Central memory CD4-positive, alpha-beta T cell (primary cell): ENCODE data around the gene GJD2.

Experiments used
- DNase-seq: peaks from one replicate; pipeline ENCODE4 v3.0.0; 2022

GJD2 gene

DNA sequence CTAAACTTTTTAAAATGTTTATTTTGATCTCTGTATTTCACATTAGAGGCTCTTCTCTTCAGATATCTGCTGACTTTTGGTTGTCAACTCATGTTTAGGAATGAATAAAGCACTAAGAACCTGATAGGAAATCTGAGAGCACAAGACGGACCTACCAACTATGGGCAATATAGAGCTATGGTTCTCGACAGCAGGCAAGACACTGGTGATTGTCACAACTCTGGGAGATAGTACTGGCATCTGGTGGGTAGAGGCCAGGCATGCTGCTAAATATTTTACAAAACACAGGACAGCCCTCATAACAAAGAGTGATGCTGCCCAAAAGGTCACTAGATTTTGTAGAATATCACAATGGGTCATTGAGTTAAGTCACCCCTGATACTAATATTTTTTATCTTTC, 17.5 kb upstream of the GJD2 start:
- DNase-seq, result no peak

DNA sequence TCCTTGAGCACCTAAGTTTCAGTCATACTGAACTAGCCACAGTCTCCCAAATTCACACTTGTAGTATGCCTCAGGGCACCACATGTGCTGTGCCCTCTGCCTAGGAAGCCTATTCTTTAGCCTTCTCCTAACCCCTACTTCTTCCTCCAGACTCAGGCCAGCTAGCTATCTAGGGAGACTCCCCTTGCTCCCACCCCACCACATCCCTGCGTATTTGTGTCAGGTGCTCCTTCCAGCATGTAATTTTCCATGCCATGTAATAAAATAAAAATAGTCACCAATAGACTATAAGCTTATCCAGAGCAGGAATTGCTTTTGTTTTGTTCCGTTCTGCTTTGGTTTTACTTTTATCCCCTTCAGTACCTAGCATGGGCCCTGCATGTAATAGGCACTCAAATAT, 14.9 kb upstream of the GJD2 start:
- no peak for DNase-seq

DNA sequence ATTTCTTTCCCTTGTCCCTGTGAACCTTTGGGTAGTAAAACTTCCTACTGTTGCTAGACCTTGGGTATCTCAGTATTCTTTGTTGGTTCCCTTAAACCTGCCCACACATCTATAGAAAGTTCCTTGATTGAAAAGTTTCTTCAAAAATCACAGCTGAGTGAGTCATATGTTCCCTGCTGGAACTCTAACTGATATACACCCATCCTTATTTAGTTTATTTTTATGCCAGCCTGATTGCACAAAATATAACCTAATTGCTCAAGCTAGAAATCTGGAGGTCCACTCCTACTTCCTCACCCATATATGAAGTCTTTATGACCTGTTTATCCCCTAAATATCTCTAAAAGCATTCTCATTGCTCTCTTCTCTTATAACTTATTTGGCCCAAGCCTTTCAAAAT, 13.7 kb upstream of the GJD2 start:
- DNase-seq, result no peak

DNA sequence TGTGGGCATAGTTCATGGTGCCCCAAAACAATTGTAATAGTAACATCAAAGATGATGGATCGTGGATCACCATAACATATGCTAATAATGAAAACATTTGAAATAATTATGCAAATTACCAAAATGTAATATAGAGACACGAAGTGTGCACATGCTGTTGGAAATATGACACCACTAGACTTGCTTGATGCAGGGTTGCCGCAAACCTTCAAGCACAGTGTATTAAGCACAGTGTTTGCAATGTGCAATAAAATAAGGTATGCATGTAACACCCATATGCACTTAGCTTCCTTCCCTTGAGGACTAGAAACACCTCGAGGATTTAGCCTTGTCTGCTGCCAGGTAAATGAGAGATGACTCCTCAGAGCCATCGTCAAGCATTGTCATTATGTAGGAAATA, 10.9 kb upstream of the GJD2 start:
- no peak for DNase-seq

DNA sequence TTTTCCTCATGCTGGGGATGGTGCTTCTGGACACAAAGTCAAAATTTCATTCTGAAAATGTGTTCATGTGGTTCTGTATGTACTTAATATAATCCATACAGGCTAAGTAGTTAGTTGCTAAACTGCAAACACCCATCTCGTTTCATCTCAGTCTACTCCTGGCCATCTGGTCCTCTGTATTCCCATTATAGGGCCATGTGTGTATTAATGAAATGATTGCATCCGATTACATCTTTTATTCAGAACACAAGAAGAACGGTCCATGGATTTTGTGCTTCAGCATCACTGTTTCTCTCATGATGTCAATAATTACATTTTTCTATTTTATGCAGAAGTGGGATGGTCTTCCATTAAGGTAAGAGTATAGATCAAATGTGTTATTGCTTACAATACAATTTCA, 6.1 kb upstream of the GJD2 start:
- DNase-seq, result no peak

DNA sequence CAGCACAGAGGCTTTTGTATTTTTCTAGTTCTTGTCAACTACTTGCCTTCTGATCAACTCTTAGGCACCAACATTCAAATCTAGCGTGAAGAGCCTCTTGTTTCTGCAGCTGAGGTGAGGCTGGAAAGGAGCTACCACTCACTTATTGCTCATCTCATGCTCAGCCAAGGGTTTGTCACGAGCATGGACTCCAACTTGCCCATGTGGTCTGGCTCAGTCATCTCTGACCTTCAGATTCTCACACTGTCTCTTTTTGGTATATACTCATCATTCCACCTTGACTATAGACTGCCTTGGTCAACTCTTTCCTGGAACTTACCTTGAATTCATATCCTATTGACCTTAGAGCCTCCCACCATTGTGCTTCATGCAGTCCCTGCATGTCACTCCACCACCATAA, 5.2 kb upstream of the GJD2 start:
- DNase-seq, result no peak

DNA sequence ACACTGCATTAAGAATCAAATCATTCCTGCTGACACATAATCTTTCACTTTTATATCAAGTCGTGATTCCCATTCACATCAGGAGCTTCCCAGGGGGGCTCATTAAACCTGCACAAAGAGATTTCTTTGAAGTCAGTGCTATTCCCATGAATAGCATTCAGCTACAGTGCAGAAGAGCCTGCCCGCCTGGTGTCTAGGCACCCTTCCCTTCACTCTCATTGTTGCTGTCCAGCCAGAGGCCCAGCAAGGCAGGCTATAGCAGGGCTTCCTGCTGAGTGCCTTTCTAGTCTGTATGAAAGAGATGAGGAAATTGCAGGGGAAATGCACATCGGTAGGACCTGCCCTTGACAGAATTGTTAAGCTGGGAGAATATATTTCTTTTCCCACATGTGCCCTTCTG, 4.5 kb upstream of the GJD2 start:
- DNase-seq, result no peak

DNA sequence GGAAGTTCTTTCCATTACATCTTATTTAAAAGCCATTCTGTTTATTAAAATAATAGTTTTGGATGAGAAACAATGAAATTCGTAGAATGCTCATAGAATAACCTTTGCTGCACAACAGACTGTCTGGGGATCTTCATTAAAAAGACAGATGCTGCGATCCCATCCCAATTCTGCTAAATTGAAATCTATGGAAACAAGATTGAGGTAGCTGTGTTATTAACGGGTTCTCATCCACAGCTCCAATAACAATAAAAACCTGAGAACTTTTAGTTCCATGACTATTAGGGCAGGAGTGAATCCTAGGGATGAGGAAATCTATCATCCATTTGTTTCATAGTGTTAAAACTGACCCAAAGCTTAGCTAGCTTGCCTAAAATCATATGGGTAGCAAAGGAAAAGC, 2.5 kb upstream of the GJD2 start:
- no peak for DNase-seq

DNA sequence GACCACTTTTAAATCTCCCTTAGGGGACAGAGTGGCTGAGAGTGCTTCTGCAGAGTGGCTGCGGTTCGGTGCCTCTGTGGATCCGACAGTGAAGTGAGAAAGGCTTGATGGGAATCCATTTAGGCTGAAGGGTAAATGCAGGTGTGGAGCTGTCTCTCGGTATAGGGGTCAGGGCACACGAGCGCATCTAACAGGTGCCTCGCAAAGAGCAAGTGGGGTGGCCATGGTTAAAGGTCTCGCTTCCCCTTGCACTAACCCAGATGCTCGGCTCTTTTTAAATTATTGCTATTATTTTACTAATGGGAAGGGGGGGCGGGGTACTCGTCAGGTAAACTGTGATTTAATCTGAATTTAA, 598 bp upstream of the GJD2 start:
- DNase-seq, result no peak

DNA sequence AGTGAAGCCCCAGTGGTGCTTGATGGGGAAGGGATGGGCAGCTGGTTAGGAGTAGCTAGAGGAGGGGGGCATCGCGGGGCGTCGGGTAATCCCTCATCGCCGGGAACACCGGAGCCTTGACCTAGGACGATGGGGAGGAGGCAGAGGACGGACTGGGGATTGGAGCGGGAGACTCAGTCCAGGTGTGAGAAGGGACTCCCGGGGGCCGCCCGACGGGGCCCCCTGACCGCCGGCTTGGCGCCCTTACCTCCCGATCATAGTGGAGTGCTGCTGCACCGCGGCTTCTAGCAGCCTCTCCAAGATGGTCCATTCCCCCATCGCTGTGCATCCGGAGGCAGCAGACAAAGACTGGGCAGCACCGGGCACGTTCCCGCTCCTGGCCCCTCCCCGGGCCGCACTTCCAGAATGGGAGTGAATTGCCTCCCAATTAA, 612 bp downstream of the GJD2 start:
- DNase-seq, result no peak

DNA sequence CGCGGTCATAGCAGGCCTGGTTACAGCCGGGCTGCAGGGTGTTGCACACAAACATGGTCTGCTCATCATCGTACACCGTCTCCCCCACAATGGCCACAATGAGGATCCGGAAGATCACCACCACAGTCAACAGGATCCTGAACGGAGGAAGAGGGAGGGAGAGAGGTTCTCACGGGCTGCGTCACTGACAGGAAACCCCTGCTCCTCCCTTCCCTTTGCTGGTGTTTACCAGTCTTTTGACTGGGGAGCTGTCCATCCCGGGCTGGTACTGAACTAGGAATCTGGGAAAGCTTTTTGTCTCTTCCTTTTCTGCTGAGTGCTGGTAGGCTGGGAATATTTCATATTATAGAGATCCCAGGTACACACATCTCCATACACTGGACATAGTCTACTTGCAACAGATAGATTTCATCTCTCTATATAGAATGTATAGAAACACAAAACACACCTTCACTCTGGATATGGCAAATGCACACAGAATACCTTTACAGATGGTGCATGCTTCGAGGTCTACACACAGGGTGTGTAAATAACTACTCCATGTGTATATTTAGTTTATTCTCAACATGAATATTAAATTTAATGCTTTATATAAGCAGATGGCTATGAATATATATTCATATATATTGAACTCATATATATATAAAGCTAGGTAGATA, 1.4 kb downstream of the GJD2 start:
- no peak for DNase-seq

DNA sequence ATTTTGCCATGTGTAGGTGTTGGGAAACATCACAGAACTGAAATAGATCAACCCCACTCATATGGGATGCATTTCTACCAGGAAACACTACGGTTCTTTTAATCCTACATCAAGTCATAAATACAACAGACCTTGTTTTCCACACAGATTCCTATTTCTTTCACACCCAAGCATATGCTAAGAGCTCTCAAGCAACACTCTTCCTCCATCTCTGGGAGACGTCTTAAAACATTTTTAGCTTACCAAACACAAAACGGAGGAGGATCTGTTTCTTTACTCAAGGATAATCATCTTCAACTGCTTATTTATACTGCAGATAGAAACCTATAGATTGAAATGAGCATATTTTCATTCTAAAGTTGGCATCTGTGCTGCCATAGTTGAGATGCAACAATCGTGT, 5.1 kb downstream of the GJD2 start:
- no peak for DNase-seq

DNA sequence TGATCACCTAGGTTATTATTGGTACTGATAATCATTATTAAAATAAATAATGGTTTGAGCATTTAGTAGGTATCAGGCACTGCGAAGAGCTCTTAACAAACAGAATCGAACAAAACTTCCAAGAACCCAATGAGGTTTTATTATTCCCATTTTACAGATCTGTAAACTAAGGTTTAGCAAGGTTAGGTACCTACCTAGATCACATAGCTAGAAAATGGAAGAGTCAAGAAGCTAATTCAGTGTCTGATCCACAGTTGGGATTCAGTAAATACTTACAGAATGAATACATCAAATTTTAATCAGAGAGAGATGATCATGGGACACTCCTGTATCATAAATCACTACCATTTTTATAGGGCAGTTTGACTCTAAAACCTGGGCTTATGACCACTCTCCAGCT, 15.5 kb downstream of the GJD2 start:
- DNase-seq, result no peak

DNA sequence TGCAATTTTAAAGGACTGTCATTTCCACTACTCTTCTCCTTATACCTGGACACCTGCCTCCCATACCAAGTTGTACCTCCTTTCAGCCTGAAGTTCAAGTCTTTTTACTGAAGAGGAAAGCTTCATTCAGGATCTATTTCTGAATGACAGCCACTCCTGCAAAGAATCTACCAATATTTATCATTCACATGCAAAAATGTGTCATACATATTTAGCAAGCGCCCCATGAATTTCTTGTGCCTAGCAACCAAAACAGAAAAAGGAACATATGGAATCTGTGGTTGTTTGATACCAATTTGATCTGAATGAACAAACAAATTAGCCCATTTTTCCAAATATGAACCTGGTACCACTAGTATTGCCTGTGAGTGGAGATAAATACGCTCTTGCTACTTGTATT, 16.8 kb downstream of the GJD2 start:
- no peak for DNase-seq

DNA sequence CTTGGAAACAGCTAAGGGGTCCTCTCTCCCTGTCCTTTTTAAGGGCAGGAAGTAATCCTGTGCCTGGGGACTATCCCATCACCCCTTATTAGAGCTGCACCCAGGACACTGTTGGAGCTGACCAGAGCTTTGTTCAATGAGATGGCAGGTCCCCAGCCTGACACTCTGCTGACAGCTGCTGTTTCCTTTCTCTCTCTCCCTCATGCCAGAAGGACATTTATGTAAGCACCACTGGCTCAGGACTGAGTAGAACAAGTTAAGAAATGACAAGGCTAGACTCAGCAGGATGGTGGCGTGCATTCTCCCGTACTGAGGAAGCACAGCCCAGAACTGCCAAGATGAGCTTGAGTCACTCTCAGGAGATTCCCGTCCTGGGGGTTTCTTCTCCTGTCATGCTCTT, 17.3 kb downstream of the GJD2 start:
- DNase-seq, result no peak

DNA sequence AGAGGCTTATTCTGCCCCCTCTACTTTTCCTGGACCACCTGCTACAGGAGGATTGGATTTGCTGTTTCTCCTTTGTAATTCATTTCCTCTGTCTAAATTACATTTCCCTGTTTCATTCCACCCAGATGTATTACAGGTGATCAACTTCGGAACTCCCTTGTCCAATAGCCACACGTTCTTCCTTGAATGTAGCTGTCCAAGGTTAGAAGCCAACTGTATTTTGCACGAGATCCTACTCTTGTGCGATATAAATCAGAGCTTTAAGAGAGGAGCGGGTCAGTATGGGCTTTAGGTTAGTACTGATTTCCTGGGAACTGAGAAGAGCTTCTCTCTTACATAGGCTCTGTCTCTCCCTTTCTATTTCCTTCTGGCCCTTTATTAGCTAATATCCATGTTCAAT, 20.5 kb downstream of the GJD2 start:
- DNase-seq, result no peak

DNA sequence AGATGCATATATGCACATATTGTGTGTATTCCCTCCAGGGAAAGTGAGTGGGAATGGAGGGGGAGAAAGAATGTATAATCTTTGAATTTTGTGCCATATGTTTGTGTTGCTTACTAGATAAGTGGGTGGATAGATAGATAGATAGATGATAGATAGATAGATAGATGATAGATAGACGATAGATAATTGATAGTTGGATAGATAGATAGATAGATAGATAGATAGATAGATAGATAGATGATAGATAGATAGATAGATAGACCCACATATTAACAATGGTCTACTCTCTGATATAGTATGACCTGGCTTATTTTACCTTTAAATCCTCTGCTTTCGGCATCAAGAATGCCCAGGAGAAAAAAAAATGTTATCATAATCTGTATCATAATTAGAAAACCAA, 21.2 kb downstream of the GJD2 start:
- no peak for DNase-seq

DNA sequence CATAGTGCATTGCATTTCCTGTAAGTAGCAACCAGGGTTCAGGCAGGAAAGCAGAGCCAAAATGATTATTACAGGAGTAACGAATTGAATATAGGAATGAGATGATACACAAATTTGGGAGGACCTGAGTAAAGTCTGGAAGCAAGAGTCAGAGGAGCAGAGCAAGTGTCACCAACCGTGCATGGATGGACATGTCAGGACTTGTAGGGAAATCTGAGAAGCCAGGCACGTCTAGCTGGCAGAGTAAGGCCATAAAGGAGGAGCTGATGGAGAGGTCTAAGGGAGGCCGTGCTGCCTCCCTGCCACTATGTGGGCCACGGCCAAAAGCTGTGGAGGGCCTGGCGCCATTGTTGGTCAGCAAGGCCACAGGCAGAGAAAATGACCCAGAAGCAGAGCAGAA, 22.4 kb downstream of the GJD2 start:
- no peak for DNase-seq

DNA sequence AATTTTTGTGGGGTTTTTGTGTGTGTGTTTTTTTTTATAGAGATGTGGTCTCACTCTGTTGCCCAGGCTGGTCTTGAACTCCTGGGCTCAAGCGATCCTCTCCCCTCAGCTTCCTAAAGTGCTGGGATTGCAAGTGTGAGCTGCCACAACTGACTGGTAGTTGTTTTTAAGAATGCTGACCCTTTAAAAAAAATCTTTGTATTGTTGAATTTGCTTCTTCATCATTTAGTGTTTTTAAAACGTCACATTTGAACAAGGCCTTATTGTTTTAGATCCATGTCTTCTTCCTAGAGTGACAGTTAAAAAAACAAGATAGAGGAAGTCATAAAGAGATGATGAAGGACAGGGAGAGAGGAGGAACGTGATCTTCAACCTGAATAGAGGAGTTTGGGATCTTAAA, 24.1 kb downstream of the GJD2 start:
- no peak for DNase-seq

DNA sequence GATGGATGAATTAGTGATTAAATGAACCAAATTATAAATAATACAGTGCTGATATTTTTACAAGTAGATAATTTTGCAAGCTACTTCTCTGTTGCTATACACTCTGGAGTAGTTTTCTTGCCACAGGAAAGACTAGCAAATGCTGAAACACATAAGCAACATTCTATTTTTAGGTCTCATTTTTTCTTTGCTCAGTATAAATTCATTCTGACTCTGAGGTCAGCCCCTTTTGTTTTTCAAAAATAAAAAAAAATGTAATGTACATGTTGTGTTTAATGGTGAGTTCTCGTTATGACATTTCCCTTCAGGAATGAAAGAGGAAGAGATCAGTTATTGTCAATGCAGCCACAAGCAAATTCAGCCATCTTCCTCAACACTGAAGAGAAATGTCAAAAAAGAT, 24.9 kb downstream of the GJD2 start:
- no peak for DNase-seq

DNA sequence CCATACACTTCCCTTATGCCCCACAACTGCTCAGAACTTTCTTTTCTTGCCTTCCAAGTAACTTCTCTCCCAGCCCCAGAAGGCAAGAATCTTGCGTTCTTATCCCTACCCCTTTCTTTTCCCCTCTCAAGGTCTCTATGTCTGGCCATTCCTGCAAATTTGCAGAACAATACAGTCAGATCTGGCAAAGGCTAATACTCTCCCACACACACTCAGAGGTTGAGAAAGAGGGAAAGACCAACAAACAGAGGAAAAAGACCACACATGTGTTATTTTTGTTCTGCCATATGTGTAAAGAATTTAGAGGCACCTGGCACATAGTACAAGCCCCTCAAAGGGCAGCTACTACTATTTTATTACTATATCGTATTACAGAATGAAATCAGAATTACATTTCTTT, 25.7 kb downstream of the GJD2 start:
- DNase-seq, result no peak

DNA sequence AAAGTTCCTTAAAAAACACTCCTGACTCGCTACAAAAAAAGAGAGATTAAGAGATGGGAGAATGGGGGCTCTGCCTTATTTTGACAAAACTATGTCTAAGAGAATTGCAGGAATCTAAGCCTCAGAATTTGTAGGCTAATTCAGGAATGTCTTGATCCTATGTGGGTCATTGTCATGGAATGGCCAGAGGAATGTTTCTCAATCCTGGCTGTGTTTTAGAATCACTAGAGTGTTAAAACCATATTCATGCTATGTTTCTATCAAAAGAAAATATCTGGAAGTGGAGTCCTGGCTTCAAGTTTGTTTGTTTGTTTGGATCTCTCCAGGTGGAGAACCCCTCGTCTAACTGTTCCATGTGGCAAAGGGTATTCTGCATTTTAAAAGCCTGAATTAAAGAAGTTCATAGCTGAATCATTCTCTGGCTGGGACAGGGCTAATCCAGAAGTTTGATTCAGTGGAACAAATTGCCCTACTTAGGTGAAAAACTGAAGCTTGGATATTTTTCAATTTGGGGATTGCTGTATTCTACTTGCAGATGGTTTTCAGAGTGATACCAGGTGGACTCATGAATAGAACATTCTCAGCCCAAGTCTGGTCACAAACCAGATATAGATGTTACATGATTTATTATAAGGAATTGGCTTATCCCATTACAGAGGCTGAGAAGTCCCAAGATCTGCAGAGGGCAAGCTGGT, 28.2 kb downstream of the GJD2 start:
- DNase-seq, result no peak

DNA sequence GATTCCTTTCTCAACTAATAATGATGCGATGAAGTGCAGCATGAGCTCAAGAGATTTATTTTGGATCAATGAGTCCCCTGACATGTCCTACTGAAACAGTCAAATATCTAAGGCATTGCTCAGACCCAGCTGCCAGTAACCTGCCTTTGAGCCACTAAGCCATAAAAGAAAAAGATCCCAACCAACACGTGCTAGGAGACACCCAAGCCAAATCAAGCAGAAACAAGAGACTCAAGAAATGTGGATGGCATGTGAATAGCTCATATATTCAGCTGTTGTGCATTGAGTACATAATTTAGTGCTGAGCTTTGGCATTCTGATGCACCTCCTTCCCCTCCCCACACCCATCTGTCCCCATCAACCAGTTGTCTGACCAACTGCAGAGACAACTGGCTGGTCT, 29.2 kb downstream of the GJD2 start:
- no peak for DNase-seq

DNA sequence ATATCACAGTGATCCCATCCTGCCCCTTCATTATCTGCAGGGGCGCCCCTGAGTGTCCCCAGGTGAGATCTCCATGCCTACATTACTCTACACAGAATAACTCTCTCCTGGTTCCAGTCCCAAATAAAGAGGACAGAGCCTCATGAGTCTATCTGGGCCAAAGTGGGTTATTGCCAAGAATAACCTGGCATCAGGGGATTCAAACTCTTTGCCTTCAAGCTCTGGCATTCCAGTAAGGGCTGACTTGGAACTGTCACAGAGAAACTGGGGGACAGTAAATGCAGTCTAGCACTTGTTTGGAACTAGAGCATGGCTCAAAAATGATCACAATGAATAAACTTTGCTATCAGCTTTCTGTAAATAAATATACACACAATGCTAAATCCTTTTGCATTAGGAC, 30.3 kb downstream of the GJD2 start:
- no peak for DNase-seq

DNA sequence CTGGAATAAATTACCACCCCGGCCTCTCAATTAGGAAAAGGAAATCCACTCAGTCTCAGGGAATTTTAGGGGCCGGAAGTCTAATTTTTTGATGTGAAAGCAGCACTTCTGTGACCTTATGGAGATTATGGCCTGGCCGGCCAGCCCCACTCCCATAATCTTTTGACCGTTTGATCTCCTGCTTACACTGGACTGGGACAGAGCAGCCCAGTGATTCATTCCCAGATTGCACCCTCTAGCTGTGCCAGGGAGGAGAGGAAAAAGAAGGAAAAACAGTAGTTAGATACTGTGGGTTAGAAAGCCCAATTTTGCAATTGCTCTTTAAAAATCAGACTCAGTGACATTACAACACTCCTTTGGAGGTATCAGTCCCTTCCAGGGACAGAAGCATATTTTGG, 32.4 kb downstream of the GJD2 start:
- no peak for DNase-seq
